ENCODE measurements around the gene LRRFIP1.

Gene LRRFIP1

GRCh38 chr2:237599465-237600110 is 27.8 kb upstream of the LRRFIP1 start:
- TF ChIP-seq, protein P1, sequence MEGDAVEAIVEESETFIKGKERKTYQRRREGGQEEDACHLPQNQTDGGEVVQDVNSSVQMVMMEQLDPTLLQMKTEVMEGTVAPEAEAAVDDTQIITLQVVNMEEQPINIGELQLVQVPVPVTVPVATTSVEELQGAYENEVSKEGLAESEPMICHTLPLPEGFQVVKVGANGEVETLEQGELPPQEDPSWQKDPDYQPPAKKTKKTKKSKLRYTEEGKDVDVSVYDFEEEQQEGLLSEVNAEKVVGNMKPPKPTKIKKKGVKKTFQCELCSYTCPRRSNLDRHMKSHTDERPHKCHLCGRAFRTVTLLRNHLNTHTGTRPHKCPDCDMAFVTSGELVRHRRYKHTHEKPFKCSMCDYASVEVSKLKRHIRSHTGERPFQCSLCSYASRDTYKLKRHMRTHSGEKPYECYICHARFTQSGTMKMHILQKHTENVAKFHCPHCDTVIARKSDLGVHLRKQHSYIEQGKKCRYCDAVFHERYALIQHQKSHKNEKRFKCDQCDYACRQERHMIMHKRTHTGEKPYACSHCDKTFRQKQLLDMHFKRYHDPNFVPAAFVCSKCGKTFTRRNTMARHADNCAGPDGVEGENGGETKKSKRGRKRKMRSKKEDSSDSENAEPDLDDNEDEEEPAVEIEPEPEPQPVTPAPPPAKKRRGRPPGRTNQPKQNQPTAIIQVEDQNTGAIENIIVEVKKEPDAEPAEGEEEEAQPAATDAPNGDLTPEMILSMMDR (IDR thresholded peaks at IDR 0.05; ENCODE audit: poor library complexity, severe bottlenecking): no peak
- Histone ChIP-seq H3K4me3 (ENCODE audit: severe bottlenecking) (no peak overlapping the region), H3K4me1 (ENCODE audit: insufficient read depth, poor library complexity, severe bottlenecking) (no peaks in the 10 kb centered on the region), H3K27ac (ENCODE audit: poor library complexity, severe bottlenecking) (no peak overlapping the region), H3K27me3 (ENCODE audit: insufficient read depth, poor library complexity, severe bottlenecking) (no peaks in the 10 kb centered on the region), H3K9me3 (ENCODE audit: severe bottlenecking) (no peaks in the 10 kb centered on the region), H3K36me3 (ENCODE audit: low read depth) (no peaks in the 10 kb centered on the region)
- DNase-seq (ENCODE audit: low spot score): no peak
- no peak for ATAC-seq (ENCODE audit: low read depth)

GRCh38 chr2:237600205-237600846 is 27.1 kb upstream of the LRRFIP1 start:
- ATAC-seq (ENCODE audit: low read depth) (no peak), DNase-seq (ENCODE audit: low spot score) (no peak)
- Histone ChIP-seq H3K9me3 (ENCODE audit: severe bottlenecking) (no peaks in the 10 kb centered on the region), H3K27me3 (ENCODE audit: insufficient read depth, poor library complexity, severe bottlenecking) (no peaks in the 10 kb centered on the region), H3K4me3 (ENCODE audit: severe bottlenecking) (no peak overlapping the region), H3K27ac (ENCODE audit: poor library complexity, severe bottlenecking) (no peak overlapping the region), H3K4me1 (ENCODE audit: insufficient read depth, poor library complexity, severe bottlenecking) (no peaks in the 10 kb centered on the region), H3K36me3 (ENCODE audit: low read depth) (no peaks in the 10 kb centered on the region)
- TF ChIP-seq, protein P1 (IDR thresholded peaks at IDR 0.05; ENCODE audit: poor library complexity, severe bottlenecking): no peak

DNA sequence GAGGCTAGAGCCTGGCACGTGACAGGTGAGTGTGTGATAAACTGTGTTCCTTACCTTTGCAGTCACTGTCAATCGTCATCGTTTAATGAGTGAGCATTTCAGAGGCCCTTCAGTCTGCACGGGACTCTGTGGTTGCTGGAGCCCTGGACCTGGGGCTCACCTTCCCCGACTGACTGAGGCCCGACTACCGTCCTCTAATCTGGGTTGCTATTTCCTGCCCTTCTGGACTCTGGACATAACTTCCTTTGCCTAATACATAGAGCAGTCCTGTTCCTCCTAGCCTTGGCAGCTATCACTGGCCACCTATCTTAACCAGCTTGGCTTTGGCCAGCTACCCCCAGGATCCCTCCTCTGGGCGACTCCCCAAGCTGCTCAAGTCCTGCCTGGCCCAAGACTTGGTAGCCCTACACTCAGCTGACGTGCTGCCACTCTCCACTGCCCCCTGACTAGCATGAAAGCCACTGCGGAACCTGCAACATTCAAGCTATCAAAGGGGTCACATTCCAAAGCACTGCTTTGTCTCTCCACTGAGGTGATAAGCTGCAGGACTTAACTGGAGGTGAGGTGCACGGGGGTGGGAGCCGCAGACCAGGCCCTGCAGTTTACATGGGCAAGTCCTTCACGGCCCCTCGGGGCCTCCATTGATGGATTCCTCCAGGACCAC is 25.8 kb upstream of the LRRFIP1 start:
- Histone ChIP-seq H3K4me3 (ENCODE audit: severe bottlenecking) (no peak overlapping the region), H3K9me3 (ENCODE audit: severe bottlenecking) (no peaks in the 10 kb centered on the region), H3K27ac (ENCODE audit: poor library complexity, severe bottlenecking) (no peak overlapping the region), H3K36me3 (ENCODE audit: low read depth) (no peaks in the 10 kb centered on the region), H3K4me1 (ENCODE audit: insufficient read depth, poor library complexity, severe bottlenecking) (no peaks in the 10 kb centered on the region), H3K27me3 (ENCODE audit: insufficient read depth, poor library complexity, severe bottlenecking) (no peaks in the 10 kb centered on the region)
- ATAC-seq (ENCODE audit: low read depth) (no peak), DNase-seq (ENCODE audit: low spot score) (no peak)
- TF ChIP-seq, protein P1 (IDR thresholded peaks at IDR 0.05; ENCODE audit: poor library complexity, severe bottlenecking): no peak

DNA sequence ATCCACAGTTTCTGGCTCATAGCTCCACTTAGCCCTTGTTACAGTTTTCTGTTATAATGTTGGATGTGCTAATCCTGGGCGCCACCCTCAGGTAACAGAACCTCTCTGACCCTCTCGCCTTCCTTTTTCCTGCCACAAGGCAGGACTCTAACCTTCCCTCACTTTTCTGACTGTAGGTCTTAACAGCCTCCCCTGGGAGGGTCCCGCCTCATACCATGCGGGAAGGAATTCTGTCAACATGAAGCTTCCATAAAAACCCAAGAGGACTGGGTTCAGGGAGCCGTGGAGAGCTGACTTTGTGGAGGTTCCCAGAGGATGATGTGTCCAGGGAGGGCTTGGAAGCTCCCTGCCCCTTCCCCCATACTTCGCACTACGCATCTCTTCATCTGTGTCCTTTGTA is 25.0 kb upstream of the LRRFIP1 start:
- no peak overlapping the region for H3K4me3 ChIP-seq (ENCODE audit: severe bottlenecking)

More for the DNA sequence above, 25.0 kb upstream of the LRRFIP1 start:
- Histone ChIP-seq H3K4me1 (ENCODE audit: insufficient read depth, poor library complexity, severe bottlenecking) (no peaks in the 10 kb centered on the region), H3K36me3 (ENCODE audit: low read depth) (no peaks in the 10 kb centered on the region), H3K27ac (ENCODE audit: poor library complexity, severe bottlenecking) (no peak overlapping the region), H3K9me3 (ENCODE audit: severe bottlenecking) (no peaks in the 10 kb centered on the region), H3K27me3 (ENCODE audit: insufficient read depth, poor library complexity, severe bottlenecking) (no peaks in the 10 kb centered on the region)
- ATAC-seq (ENCODE audit: low read depth) (no peak), DNase-seq (ENCODE audit: low spot score) (no peak)
- TF ChIP-seq, protein P1 (IDR thresholded peaks at IDR 0.05; ENCODE audit: poor library complexity, severe bottlenecking): no peak
